HG02571 (cell line): ENCODE data around the gene RPS6KA4.

Source experiments
- ATAC-seq: cut with Tn5 transposase; IDR thresholded peaks from one replicate; pipeline ENCODE4 v1.9.1; 2021; ENCODE audit warnings: mild to moderate bottlenecking, moderate library complexity; ENCODE audit not compliant: unreplicated experiment

RPS6KA4 gene

GRCh38 chr11:64347193-64347867, 11.6 kb upstream of the RPS6KA4 start:
- ATAC-seq = no peak

GRCh38 chr11:64348383-64349024, 10.5 kb upstream of the RPS6KA4 start:
- no peak for ATAC-seq

- no peak for ATAC-seq
Observed at GRCh38 chr11:64349025-64349387, 10.0 kb upstream of the RPS6KA4 start.

- no peak for ATAC-seq
Observed at GRCh38 chr11:64349404-64349803, 9.6 kb upstream of the RPS6KA4 start.

GRCh38 chr11:64351136-64351631, 7.8 kb upstream of the RPS6KA4 start:
- ATAC-seq = no peak

- ATAC-seq = no peak
Observed at GRCh38 chr11:64352099-64352994, 6.6 kb upstream of the RPS6KA4 start.

GRCh38 chr11:64352995-64353714, 5.8 kb upstream of the RPS6KA4 start:
- ATAC-seq = no peak

- ATAC-seq = no peak
Observed at GRCh38 chr11:64353715-64354506, 5.1 kb upstream of the RPS6KA4 start.

- ATAC-seq = no peak
Observed at GRCh38 chr11:64355078-64355940, 3.7 kb upstream of the RPS6KA4 start.

- ATAC-seq = no peak
Observed at GRCh38 chr11:64356498-64357411, 2.2 kb upstream of the RPS6KA4 start.

GRCh38 chr11:64357446-64357845, 1.5 kb upstream of the RPS6KA4 start:
- ATAC-seq = no peak

- ATAC-seq = no peak
Observed at GRCh38 chr11:64357904-64358535, 942 bp upstream of the RPS6KA4 start.

GRCh38 chr11:64358536-64358906, 441 bp upstream of the RPS6KA4 start:
- ATAC-seq = no peak

- ATAC-seq = no peak
Observed at GRCh38 chr11:64359712-64360445, 917 bp downstream of the RPS6KA4 start.

- no peak for ATAC-seq
Observed at GRCh38 chr11:64360448-64360921, 1.5 kb downstream of the RPS6KA4 start.

GRCh38 chr11:64361659-64362058, 2.7 kb downstream of the RPS6KA4 start:
- no peak for ATAC-seq

GRCh38 chr11:64362339-64362738, 3.4 kb downstream of the RPS6KA4 start:
- no peak for ATAC-seq
